ENCODE results near the gene ZNF660. TPM values are rescaled to one million over a fixed set of nuclear protein-coding genes. Genes with fewer than 3 reads are reported as not detected.

Gene ZNF660
- total and polyA plus RNA-seq, 9 of the 15 experiments (the other 6 are each of a cell fraction or from before 2014, with no cell fraction given) = 0.06 to 0.65 (median 0.17) TPM

DNA sequence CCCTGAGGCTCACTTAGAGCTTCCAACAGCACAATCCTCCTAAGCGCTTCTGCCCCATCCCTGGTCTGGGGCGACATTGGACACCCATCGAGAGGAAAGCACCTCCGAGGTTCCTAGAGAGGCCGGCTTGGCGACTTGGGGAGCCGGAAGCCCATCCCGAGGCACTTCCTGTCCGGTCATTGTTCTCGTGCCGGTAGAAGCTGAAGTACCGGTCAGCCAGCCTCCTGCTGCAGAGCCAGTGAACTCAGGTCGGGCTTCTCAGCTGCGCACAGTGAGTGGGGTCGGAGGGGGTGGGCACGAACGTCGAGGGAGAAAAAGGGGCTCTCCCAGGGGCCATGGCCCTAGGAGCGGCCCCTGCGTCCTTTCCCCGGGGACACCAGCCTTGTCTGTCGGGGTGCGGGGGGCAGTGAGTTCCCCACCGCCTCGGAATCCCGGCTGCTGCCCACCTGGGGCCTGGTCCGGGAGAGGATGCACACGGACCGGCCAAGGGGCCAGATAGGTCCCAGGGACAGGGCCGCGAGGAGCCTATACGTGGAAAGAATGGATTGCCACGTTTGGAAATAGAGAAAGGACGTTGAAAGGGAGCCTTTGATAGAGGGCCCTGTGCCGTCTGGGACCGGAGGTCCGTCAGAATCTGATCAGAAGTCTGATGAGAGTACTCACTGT lies 63.9 kb downstream of the ZNF660 start, which contains the start of gene ZNF35 (continued):
- TF ChIP-seq NONO (IDR thresholded peaks at IDR 0.05; ENCODE audit: low read depth in 2 of 2, low read length in 1 of 2) (no peak), TAF15 (IDR thresholded peaks at IDR 0.05; ENCODE audit: low read depth, low read length) (no peak), NFXL1 (CRISPR knock-in tag; IDR thresholded peaks at IDR 0.05) (no peak), ZEB2 (IDR thresholded peaks at IDR 0.05) (0 out of 2 replicates have a peak, but pooled peaks have one; percentile 54), SUPT5H (IDR thresholded peaks at IDR 0.05) (peak; percentile 89), HDAC8 (tag; IDR thresholded peaks at IDR 0.05) (no peak; the same call in 1 of the 2 replicates), KLF1 (tag; IDR thresholded peaks at IDR 0.05) (no peak), ZNF589 (CRISPR knock-in tag; IDR thresholded peaks at IDR 0.05; ENCODE audit: low read depth) (no peak), POLR3A (IDR thresholded peaks at IDR 0.05; ENCODE audit: borderline replicate concordance, extremely low read depth, insufficient read depth, insufficient read length) (no peak), CREM (IDR thresholded peaks at IDR 0.05; ENCODE audit: low read depth) (peak; percentile 23; the same call in 1 of the 2 replicates), POLR3G (IDR thresholded peaks at IDR 0.05; ENCODE audit: extremely low read depth, insufficient read length, insufficient replicate concordance) (no peak), BRF1 (IDR thresholded peaks at IDR 0.05; ENCODE audit: borderline replicate concordance, extremely low read depth, insufficient read length) (no peak), XRCC4 (IDR thresholded peaks at IDR 0.05; ENCODE audit: extremely low read depth, insufficient read depth, insufficient read length) (no peak), RFX1 (IDR thresholded peaks at IDR 0.05) (no peak), ZNF583 (CRISPR knock-in tag; IDR thresholded peaks at IDR 0.05) (peak; percentile 19; the same call in 1 of the 2 replicates), FOS (IDR thresholded peaks at IDR 0.05; ENCODE audit: extremely low read depth, insufficient read length) (no peak), CBX5 (IDR thresholded peaks at IDR 0.05; ENCODE audit: borderline replicate concordance, low read depth) (no peak; the same call in 1 of the 2 replicates), MAFG (tag; conservative IDR thresholded peaks at IDR 0.05) (no peak), KDM4B (IDR thresholded peaks at IDR 0.05; ENCODE audit: borderline replicate concordance in 2 of 2, low read depth in 1 of 2) (peak in 1 of 2 experiments; percentile 91; a peak in 1 of 4 replicates), ILK (tag; IDR thresholded peaks at IDR 0.05; ENCODE audit: borderline replicate concordance, low read depth) (no peak)
- TF ChIP-seq, protein P1, sequence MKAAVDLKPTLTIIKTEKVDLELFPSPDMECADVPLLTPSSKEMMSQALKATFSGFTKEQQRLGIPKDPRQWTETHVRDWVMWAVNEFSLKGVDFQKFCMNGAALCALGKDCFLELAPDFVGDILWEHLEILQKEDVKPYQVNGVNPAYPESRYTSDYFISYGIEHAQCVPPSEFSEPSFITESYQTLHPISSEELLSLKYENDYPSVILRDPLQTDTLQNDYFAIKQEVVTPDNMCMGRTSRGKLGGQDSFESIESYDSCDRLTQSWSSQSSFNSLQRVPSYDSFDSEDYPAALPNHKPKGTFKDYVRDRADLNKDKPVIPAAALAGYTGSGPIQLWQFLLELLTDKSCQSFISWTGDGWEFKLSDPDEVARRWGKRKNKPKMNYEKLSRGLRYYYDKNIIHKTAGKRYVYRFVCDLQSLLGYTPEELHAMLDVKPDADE (conservative IDR thresholded peaks at IDR 0.05; ENCODE audit: control insufficient read depth, low read depth, low read length) = peak; percentile 90
- TF ChIP-seq, protein P2, sequence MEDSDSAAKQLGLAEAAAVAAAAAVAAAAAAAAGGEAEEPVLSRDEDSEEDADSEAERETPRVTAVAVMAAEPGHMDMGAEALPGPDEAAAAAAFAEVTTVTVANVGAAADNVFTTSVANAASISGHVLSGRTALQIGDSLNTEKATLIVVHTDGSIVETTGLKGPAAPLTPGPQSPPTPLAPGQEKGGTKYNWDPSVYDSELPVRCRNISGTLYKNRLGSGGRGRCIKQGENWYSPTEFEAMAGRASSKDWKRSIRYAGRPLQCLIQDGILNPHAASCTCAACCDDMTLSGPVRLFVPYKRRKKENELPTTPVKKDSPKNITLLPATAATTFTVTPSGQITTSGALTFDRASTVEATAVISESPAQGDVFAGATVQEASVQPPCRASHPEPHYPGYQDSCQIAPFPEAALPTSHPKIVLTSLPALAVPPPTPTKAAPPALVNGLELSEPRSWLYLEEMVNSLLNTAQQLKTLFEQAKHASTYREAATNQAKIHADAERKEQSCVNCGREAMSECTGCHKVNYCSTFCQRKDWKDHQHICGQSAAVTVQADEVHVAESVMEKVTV (CRISPR knock-in tag; IDR thresholded peaks at IDR 0.05) = 0 out of 2 replicates have a peak, but pooled peaks have one; percentile 23
- TF ChIP-seq, protein P3, sequence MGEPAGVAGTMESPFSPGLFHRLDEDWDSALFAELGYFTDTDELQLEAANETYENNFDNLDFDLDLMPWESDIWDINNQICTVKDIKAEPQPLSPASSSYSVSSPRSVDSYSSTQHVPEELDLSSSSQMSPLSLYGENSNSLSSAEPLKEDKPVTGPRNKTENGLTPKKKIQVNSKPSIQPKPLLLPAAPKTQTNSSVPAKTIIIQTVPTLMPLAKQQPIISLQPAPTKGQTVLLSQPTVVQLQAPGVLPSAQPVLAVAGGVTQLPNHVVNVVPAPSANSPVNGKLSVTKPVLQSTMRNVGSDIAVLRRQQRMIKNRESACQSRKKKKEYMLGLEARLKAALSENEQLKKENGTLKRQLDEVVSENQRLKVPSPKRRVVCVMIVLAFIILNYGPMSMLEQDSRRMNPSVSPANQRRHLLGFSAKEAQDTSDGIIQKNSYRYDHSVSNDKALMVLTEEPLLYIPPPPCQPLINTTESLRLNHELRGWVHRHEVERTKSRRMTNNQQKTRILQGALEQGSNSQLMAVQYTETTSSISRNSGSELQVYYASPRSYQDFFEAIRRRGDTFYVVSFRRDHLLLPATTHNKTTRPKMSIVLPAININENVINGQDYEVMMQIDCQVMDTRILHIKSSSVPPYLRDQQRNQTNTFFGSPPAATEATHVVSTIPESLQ (CRISPR knock-in tag; IDR thresholded peaks at IDR 0.05) = no peak
- TF ChIP-seq, protein P4, sequence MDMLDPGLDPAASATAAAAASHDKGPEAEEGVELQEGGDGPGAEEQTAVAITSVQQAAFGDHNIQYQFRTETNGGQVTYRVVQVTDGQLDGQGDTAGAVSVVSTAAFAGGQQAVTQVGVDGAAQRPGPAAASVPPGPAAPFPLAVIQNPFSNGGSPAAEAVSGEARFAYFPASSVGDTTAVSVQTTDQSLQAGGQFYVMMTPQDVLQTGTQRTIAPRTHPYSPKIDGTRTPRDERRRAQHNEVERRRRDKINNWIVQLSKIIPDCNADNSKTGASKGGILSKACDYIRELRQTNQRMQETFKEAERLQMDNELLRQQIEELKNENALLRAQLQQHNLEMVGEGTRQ (CRISPR knock-in tag; IDR thresholded peaks at IDR 0.05) = no peak
